GM19467 (cell line): ENCODE measurements around the gene PTS.
"Not testable (repeated sequence)": the region's sequence is repeated elsewhere in the genome, so short reads cannot be mapped to it uniquely, and the experiment has no call there.

ENCODE experiments used
- ATAC-seq: cut with Tn5 transposase; IDR thresholded peaks from one replicate; pipeline ENCODE4 v1.9.1; 2021; ENCODE audit warnings: mild to moderate bottlenecking, moderate library complexity; ENCODE audit not compliant: unreplicated experiment

Gene PTS

DNA sequence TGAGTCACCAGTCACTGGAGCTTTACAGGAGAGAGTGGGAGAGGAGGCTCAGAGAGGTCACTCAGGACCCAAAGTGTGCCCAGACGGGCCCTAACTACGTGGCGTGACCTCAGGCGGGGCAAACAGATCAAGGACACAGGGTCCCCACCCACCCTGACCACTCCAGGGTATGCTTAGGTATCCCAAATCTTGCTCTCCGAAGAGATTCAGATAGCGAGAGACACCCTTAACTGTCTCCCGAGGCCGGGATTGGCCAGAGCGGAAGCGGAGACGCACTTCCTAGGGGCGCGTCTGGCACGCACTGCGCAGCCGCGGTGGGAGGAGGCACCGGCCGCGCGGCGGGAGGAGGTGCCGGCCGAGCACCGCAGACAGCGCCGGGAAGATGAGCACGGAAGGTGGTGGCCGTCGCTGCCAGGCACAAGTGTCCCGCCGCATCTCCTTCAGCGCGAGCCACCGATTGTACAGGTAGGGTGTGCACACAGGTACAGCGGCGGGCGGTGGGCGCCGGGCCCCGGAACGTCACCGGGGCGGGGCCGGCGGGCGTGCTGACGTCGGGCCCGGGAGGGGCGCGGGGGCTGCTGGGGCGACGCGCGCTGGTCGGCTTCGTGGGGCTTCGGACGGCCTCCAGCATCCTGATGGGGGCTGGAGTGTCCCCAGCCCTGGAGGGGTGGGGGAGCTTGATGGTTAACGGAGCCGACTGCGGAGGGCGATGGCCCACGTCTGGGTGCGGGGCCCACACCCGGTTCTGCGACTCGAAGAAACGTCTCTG, at the start of gene PTS:
TSS of gene PTS (plus strand) at position 367 of the 769 bp plus-strand sequence. CDS start at position 383, 16 bp downstream.
- ATAC-seq = peak; percentile 96

- ATAC-seq = no peak
Measured at GRCh38 chr11:112177589-112177988, 48.6 kb upstream of the PTS start.

DNA sequence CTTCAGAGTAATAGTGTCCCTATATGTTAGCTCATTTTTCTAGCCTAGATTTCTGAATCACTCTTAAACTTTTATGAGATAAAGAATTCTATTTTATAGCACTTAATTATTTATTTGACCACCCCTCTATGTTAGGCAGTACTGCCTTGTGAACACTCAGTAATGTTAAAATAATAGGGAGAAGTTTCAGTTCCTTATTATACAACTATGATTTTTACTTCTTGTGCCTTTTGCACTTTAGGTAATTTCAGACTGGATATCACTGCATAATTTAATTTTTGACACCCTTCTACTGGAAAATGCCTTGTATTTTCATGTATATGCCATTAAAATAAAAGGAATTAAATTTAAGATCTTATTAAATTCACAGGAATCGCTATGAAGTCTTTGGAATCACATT, 47.8 kb upstream of the PTS start:
- ATAC-seq = no peak

DNA sequence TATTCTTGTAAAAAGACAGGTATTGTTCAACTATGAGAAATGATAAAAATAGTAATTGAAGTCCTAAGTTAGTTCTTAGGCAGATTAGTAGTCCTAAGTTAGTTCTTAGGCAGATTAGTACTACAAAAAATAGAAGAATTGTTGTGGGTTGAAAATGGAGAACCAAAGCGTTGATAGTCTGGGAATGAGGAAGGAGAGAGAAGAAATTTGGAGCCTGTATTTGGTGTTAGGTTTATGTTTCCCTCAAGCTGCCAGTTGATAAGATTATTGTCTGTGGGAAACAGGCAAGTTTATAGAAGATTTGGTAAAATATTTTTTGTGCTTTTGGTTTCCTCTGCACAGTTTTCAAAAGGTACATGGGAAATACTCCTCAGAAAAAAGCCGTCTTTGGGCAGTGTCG, 47.3 kb upstream of the PTS start:
- ATAC-seq = no peak

DNA sequence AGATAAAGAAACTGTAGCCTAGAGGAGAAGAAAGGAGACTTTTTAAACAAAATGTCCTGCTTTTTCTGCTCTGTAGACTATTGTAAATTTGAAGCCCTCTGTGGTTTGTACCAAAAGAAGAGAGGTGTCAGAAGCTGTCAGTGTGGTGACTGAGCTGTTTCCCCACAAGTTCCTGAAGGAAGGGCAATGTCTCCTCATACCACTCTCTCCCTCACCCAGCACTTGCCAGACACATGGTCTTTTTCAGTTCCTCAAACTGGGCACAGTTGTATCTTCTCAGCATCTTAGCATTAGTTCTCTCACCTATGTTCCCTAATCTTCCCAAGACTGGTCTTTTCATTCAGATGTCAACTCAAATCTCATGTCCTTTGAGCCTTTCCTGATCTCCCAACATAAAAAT, 46.6 kb upstream of the PTS start:
- no peak for ATAC-seq

DNA sequence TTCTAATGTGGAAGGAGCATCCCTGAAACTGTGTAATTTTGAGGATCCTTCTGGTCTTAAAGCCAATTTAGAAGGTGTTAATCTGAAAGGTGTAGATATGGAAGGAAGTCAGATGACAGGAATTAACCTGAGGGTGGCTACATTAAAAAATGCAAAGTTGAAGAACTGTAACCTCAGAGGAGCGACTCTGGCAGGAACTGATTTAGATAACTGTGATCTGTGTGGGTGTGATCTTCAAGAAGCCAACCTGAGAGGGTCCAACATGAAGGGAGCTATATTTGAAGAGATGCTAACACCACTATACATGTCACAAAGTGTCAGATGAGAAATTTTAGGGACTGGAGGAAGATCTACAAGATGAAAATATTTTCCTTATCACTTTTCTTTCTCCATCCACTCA, 43.4 kb upstream of the PTS start:
- no peak for ATAC-seq

DNA sequence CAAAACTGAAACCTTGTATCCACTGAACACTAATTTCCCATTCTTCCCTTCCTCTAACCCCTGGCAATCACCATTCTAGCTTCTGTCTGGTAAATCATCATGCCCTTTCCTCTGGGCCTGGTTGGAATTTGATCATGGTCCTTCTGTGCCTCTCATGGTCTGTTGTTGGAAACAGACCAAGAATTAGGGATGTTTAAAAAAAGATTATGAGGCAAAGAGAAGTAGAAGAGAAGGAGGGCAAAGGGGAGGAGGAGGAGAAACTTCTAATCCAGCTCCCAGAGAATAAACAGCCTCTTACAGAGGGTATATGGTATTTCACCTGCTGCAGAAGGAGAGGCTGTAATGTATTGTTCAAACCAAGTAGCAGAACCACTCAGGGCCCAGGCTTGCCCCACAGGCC, 40.3 kb upstream of the PTS start:
- ATAC-seq = no peak

DNA sequence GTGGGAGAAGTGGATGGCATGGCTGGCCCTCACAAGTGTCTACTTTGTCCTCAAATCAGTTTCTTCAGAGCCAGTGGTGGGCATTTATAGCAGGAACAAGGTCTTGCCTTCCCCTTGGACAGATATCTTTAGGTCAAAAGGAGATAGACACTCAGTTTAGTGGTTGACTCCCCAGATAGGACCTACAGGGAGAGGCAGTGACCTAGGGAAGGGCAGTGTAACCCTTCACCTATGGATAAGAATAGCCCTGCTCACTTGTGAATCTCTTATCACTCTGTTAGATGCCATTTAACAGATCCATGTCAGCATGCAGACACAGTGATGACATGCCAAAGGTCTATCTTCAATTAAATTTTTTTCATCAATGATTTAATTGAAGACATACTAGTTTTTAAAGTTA, 39.9 kb upstream of the PTS start:
- no peak for ATAC-seq

- ATAC-seq = not testable (repeated sequence)
Measured at GRCh38 chr11:112195113-112195512, 31.1 kb upstream of the PTS start.

- ATAC-seq = no peak
Measured at GRCh38 chr11:112195951-112196351, 30.3 kb upstream of the PTS start.

GRCh38 chr11:112196519-112197087, 29.6 kb upstream of the PTS start:
- no peak for ATAC-seq

- ATAC-seq = not testable (repeated sequence)
Measured at GRCh38 chr11:112199101-112199500, 27.1 kb upstream of the PTS start.

DNA sequence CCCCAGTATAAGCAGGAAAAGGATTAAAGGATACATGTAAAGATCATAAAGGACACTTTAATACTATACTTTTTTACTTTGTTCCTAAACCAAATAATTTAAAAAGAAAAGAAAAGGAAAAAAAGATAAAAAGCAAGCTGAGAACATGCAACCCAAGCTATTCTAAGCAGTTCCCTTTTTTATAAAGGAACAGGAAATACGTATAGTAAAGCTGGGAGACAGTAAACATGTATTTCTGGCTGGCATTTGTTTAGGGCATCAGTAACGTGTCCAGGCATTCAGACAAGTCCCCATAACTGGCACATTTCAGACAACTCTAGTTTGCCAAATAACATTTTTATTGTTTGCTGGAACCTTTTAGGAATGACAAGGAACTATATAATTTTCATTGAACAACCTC, 26.0 kb upstream of the PTS start:
- ATAC-seq = no peak

- no peak for ATAC-seq
Measured at GRCh38 chr11:112206071-112206470, 20.2 kb upstream of the PTS start.

DNA sequence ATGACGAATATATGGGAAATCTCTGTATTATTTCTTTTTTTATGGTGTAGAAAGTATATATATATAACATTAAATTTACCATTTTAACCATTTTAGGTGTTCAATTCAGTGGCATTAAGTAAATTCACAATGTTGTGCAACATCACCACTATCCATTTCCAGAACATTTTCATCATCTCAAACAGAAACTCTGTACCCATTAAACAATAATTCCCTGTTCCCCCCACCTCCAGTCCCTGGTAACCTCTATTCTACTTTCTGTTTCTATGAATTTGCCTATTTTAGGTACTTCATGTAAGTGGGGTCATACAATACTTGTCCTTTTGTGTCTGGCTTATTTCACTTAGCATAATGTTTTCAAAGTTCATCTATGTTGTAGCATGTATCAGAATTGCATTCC, 15.3 kb upstream of the PTS start:
- no peak for ATAC-seq

DNA sequence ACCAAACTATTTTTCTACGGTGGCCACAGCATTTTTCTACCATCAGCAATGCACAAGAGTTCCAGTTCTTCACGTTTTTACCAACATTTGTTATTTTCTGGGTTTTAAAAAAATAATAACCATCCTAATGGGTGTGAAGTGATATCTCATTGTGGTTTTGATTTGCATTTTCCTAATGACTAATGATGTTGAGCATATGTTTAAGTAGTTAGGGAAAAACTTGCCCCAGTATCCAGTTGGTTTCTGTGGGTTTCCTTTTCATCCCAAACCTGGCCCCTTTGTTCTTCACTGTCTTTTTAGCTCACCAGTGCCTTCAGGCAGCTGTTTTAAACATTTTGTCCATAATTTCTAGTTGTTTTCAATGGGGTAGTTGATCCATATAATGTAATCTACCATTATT, 14.7 kb upstream of the PTS start:
- ATAC-seq = no peak

GRCh38 chr11:112212290-112212689, 13.9 kb upstream of the PTS start:
- ATAC-seq = no peak

DNA sequence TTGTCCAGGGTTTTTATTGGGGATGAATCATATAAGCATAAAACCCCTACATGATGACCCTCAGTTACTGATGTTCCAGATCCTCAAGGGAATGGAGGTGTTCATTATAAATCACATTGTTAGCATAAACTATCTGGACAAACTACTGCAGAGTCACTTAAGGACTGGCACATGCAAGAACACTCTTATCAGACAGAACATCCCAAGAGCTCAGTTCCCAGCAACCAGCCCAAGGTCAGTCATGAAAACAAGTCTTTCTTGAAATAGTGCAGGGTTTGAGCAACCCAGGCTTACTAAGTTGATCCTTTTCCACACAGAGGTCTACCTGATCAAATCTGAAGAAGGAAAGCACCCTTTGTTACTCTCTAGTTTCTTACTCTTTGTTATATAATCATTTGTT, 13.5 kb upstream of the PTS start:
- ATAC-seq = no peak

DNA sequence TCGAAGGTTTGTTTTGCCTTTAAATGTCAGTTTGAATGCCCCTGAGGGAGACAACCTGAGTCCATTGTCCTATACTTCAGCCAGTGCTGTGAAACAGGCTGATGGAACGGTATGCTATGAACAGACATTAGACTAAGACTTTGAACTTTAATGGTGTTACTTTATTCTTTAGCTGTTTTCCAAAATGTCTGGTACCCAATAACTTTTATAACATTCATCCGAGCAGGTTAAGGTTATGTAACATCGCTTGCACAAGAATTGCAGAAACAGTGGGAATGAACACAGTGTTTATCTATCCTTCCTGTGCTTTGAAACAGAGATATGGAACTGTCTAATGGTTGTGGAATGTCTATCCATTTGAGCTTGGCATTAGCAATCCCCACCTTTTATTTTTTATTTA, 12.5 kb upstream of the PTS start:
- ATAC-seq = no peak

- ATAC-seq = no peak
Measured at GRCh38 chr11:112215621-112216020, 10.6 kb upstream of the PTS start.

- no peak for ATAC-seq
Measured at GRCh38 chr11:112216561-112217105, 9.6 kb upstream of the PTS start.

DNA sequence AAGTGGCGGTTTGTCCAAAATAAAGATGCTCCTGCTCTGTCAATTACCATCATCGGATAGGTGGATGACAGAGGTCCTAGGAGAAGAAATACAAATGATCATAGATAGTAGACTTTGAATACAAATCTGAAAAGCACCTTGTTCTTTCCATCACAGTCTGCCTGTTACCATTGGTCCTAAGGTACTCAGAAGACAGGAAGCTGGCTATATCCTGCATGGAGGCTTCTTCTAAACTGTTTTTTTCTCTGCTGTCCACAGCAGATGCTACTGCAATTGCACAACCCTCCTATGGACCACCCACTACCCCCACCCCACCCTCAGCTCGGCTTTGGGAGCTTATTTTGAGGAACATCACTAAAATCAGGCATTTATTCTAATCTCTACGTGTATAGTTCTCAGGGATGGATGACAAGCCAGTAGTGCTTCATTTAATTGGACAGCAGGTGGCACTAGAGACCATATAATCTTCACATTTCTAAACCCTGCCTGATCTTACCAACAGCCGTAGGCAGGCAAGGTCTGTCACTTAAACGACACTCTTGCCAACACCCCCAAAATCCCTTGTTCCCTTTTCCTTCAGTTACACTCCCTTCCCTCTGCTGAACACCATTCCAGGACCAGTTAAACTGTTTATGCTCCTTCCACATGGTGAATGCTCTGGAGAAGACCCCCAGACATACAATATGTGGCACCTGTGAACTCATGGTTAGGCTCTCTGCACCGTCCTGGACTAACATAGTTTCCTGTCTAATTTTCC, 6.6 kb upstream of the PTS start:
- ATAC-seq = peak; percentile 88
